Rectal smooth muscle tissue (tissue), 1 donor: ENCODE data around the gene ARHGEF1.

ENCODE experiments used
- H3K27ac ChIP-seq: one replicate; pipeline ENCODE4 v1.7.0; 2013; ENCODE audit warnings: low read depth, low read length, inconsistent platforms
- H3K27me3 ChIP-seq: one replicate; pipeline ENCODE4 v1.7.0; 2013; ENCODE audit warnings: low read length; ENCODE audit not compliant: control insufficient read depth, insufficient read depth
- H3K36me3 ChIP-seq: one replicate; pipeline ENCODE4 v1.7.0; 2013; ENCODE audit warnings: low read length; ENCODE audit not compliant: control insufficient read depth, insufficient read depth
- H3K4me1 ChIP-seq: one replicate; pipeline ENCODE4 v1.7.0; 2013; ENCODE audit warnings: low read length; ENCODE audit not compliant: control insufficient read depth, insufficient read depth
- H3K4me3 ChIP-seq: one replicate; pipeline ENCODE4 v1.7.0; 2013; ENCODE audit warnings: low read length
- H3K9ac ChIP-seq: one replicate; pipeline ENCODE4 v1.7.0; 2013; ENCODE audit warnings: low read length

Gene ARHGEF1

DNA sequence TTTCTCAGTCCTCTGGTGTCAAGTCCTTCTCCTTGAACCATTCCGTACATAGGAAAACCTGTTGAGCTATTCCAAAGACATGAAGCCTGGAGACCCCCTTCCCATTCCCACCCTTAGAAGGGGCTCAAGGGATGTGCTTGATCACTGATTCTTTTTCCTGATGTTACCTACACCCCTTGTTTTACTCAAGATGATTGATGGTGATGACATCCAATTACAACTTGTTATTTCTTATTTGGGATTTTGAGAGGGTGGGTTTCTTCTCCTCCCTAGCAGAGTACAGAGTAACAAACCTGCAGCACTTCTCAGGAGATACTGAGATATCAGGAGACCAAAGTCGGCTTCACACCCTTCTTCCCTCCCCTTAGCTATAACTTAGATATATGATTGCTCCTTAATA is 29.6 kb upstream of the ARHGEF1 start:
- H3K27ac ChIP-seq: no peak overlapping the region
- no peaks in the 10 kb centered on the region for H3K36me3 ChIP-seq
- no peak overlapping the region for H3K9ac ChIP-seq
- no peaks in the 10 kb centered on the region for H3K4me1 ChIP-seq
- H3K27me3 ChIP-seq: peaks cover 3% of the 10 kb centered on the region
- H3K4me3 ChIP-seq: no peak overlapping the region

DNA sequence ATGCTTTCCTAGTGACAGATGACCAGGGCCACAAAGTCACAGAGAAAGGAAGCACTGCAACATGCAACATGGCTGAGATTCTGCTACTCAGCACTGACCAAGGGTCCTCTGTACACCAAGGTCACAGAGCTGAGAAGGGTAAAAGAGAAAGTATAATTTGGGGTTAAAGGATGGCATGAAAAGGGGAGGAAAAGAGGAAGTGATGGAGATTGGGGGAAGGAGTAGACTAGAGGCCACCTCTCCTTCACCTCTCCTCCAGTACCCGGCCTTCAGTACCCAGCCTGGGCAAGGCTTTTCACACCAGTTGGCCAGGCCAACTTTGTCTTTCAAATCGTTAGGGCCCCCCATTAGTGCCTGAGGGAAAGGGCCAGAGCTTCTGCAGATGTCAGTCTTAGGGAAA is 29.2 kb upstream of the ARHGEF1 start:
- no peaks in the 10 kb centered on the region for H3K4me1 ChIP-seq
- peaks cover 3% of the 10 kb centered on the region for H3K27me3 ChIP-seq
- no peak overlapping the region for H3K9ac ChIP-seq
- no peak overlapping the region for H3K4me3 ChIP-seq
- no peaks in the 10 kb centered on the region for H3K36me3 ChIP-seq
- no peak overlapping the region for H3K27ac ChIP-seq

GRCh38 chr19:41859213-41859617 is 23.8 kb upstream of the ARHGEF1 start:
- H3K27ac ChIP-seq: peak overlapping the region; percentile 33
- peaks cover 23% of the 10 kb centered on the region for H3K36me3 ChIP-seq
- H3K9ac ChIP-seq: no peak overlapping the region
- peaks cover 10% of the 10 kb centered on the region for H3K4me1 ChIP-seq
- H3K27me3 ChIP-seq: no peaks in the 10 kb centered on the region
- peak overlapping the region; percentile 94 for H3K4me3 ChIP-seq

DNA sequence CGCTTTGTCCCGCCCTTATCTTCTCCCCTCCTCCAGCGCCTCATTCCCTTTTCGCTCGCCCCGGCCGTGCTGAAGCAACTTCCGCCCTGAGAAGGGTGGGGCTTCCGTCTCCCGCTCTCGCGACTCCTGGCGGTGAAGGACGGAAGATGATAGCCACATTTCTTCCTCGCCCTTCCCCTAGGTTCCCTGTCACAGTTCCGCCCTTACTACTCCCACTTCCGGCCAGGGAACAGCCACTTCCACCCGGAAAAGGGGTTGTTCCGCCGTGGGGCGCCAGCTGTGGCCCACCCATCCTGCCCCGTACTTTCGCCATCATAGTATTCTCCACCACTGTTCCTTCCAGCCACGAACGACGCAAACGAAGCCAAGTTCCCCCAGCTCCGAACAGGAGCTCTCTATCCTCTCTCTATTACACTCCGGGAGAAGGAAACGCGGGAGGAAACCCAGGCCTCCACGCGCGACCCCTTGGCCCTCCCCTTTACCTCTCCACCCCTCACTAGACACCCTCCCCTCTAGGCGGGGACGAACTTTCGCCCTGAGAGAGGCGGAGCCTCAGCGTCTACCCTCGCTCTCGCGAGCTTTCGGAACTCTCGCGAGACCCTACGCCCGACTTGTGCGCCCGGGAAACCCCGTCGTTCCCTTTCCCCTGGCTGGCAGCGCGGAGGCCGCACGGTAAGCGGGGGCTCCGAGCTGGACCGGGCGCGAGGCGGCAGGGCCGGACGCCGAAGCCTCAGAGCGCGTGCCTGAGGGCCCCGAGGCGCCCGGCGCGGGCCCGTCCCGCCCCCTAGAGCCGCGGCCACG is 23.2 kb upstream of the ARHGEF1 start, which contains the start of gene RPS19:
TSS of gene RPS19 (plus strand) at position 638 of the 801 bp plus-strand sequence. CDS start 520 bp downstream, outside the sequence.
- Histone ChIP-seq H3K36me3 (peaks cover 29% of the 10 kb centered on the region), H3K4me3 (peak within 1 kb of the TSS; percentile 94), H3K27ac (peak within 1 kb of the TSS; percentile 97), H3K9ac (peak within 1 kb of the TSS; percentile 99), H3K27me3 (no peaks in the 10 kb centered on the region), H3K4me1 (peaks cover 10% of the 10 kb centered on the region)

GRCh38 chr19:41860419-41861115 is 22.4 kb upstream of the ARHGEF1 start:
- H3K27me3 ChIP-seq: no peaks in the 10 kb centered on the region
- peaks cover 29% of the 10 kb centered on the region for H3K36me3 ChIP-seq
- H3K27ac ChIP-seq: peak overlapping the region; percentile 97
- peak overlapping the region; percentile 99 for H3K9ac ChIP-seq
- peak overlapping the region; percentile 94 for H3K4me3 ChIP-seq
- H3K4me1 ChIP-seq: peaks cover 10% of the 10 kb centered on the region

DNA sequence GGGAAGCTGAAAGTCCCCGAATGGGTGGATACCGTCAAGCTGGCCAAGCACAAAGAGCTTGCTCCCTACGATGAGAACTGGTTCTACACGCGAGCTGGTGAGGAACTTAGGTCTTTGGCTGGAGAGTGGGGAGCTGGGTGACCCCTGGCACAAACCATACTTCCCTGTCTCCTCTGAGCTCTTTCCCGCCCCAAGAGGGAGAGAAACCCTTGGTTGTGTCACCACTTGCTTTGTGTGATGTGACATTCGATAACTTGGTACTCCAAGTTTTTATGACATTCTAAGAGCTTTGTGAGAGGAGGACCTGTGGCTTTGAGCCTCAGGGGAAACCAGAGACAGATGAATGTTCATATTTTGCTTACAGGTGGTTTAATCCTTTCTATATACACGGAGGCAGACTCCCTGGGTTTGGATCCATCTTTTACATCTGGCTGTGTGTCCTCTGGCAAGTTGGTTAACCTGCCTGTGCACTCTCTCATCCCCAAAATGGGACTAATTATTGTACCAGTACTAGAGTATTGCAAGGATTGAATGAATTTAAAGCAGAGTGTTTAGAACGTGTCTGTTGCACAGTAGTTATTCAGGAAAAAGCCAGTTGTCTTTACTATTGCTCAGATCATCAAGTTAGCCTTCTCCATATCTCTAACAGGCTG is 21.7 kb upstream of the ARHGEF1 start:
- Histone ChIP-seq H3K27me3 (no peaks in the 10 kb centered on the region), H3K36me3 (peaks cover 31% of the 10 kb centered on the region), H3K27ac (peak overlapping the region; percentile 97), H3K4me3 (peak overlapping the region; percentile 94), H3K4me1 (peaks cover 10% of the 10 kb centered on the region), H3K9ac (peak overlapping the region; percentile 99)

- H3K27me3 ChIP-seq: no peaks in the 10 kb centered on the region
- H3K36me3 ChIP-seq: peaks cover 34% of the 10 kb centered on the region
- H3K4me1 ChIP-seq: peaks cover 10% of the 10 kb centered on the region
- H3K27ac ChIP-seq: no peak overlapping the region
- H3K4me3 ChIP-seq: no peak overlapping the region
- no peak overlapping the region for H3K9ac ChIP-seq
These were observed 21.1 kb upstream of the ARHGEF1 start for GRCh38 chr19:41861846-41862245.

DNA sequence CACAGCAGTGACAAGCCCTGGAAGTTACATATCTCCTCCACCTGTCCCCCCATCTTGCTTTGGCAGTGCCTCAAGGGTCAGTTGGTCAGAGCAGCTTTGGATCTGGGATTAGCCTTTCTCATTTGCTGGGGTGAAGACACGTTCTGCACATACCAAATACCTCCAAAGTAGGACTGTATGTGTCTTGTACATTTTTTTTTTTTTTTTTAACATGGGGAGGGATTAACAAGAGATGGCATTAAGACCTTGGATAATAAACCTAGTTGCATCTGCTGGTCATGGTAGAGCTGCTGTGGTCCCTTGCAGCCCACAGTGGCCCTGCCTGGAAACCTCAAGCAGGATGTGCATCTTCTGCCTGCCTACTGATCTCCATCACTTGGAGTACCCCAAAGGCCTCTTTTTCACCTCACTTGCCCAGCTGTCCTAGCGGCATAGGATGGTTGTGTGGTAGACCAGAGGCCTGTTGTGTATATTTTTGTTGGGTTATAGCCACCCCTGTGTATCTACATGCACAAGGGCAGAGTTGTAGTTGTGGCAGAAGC is 20.5 kb upstream of the ARHGEF1 start:
- Histone ChIP-seq H3K27me3 (no peaks in the 10 kb centered on the region), H3K9ac (no peak overlapping the region), H3K4me3 (no peak overlapping the region), H3K4me1 (peaks cover 10% of the 10 kb centered on the region), H3K36me3 (peaks cover 34% of the 10 kb centered on the region), H3K27ac (no peak overlapping the region)

DNA sequence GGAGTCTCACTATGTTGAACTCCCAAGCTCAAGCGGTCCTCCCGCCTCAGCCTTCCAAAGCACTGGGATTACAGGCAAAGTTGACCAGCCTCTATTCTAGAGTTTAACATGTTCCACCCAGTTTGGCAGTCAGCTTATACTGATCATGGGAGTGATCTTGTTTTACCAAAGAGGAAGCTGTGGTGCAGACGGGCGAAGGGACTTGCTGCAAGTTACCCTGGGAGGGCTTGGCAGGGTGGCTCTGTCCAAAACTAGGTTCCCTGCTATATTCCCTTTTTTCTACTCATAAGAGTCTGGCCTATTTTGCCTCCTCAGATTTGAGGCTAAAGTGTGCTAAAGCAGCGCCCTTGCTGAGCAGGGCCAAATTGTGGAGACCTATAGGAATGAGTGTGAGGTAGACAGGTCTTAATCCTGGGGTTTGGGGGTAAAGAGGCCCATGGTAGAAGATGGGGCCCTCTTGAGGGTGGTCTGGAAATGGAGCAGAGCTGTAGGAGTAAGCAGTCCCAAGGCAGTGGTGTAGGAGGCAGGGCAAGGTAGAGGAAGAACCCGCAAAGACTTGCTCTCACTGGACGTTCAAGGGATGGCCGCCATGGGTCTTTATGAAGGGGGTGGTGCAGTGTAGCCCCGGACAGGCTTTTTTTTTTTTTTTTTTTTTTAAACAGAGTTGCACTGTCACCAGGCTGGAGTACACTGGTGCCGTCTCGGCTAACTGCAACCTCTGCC is 19.6 kb upstream of the ARHGEF1 start:
- H3K4me3 ChIP-seq: no peak overlapping the region
- H3K9ac ChIP-seq: no peak overlapping the region
- peaks cover 10% of the 10 kb centered on the region for H3K4me1 ChIP-seq
- peaks cover 34% of the 10 kb centered on the region for H3K36me3 ChIP-seq
- no peaks in the 10 kb centered on the region for H3K27me3 ChIP-seq
- no peak overlapping the region for H3K27ac ChIP-seq

DNA sequence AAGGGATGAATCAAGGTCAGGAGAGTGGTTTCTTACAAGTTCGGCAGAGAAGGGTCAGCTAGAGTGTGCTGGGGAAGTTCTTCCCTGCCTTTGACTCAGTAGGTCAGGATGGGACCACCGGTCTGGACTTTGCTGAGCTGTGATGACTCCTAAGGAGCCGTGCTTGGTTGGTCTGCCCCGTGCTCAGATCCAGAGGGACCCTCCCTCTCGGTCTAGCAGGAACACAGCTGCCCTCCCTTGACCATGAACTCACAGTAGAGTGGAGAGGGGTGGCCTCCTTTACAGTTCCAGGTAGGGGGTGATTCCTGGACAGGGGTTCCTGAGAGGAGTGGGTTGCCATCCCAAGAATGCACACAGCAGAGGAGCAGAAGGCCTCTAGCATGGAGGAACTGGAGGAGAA is 18.6 kb upstream of the ARHGEF1 start:
- Histone ChIP-seq H3K36me3 (peaks cover 38% of the 10 kb centered on the region), H3K27ac (no peak overlapping the region), H3K4me3 (no peak overlapping the region), H3K9ac (no peak overlapping the region), H3K27me3 (no peaks in the 10 kb centered on the region), H3K4me1 (peaks cover 10% of the 10 kb centered on the region)

GRCh38 chr19:41866284-41866683 is 16.7 kb upstream of the ARHGEF1 start:
- H3K4me3 ChIP-seq: no peak overlapping the region
- H3K4me1 ChIP-seq: peaks cover 2% of the 10 kb centered on the region
- no peak overlapping the region for H3K9ac ChIP-seq
- H3K27me3 ChIP-seq: no peaks in the 10 kb centered on the region
- H3K27ac ChIP-seq: no peak overlapping the region
- peaks cover 42% of the 10 kb centered on the region for H3K36me3 ChIP-seq
